ENCODE results near the gene WNT9B. TPM values are rescaled to one million over a fixed set of nuclear protein-coding genes. Genes with fewer than 3 reads are reported as not detected.
A peak's percentile ranks its signal among the peaks of the same experiment; 100 is the strongest.

The WNT9B gene
- total and polyA plus RNA-seq, 2 of the 13 experiments (the other 11 are each of a cell fraction or from before 2014, with no cell fraction given), result not detected

DNA sequence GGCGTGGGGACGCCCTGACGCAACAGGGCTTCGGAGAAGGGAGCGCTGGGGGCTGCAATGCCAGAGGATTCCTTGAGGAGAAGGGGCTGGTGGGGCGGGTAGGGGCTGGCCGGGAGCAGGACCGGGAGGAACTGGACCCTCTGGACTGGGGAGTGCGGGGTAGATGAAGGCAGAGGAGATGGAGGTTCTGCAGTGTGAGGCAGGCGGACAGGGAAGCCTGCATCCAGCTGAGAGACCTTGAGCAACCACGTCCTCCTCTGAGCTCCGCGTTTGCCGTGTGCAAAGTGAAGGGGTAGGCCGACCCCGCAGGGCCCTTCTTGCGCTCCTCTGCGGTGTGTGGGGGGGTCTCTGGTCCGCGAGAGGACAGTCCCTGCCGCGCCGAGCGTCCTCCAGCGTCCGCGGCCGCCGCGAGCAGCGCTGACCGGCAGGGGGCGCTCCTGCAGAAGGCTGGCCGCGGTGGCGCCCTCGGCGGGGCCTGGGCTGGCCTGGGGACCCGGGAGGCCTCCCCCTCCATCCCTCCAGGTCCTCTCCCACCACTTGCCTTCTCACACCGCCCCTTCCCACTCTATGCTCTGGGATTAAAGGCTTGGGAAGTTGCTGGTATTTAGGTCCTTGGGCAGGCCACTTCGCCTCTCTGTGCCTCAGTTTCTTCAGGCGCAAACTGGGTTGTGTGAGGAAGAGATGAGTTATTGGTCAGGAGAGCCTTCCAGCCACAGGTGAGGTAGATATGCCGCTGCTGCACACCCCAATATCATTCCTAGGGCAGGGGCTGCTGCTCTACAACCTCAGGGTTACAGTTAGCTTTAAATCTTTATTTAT is 9.6 kb upstream of the WNT9B start (continued):
- TF ChIP-seq PATZ1 (CRISPR knock-in tag; IDR thresholded peaks at IDR 0.05), result 0 out of 2 replicates have a peak, but pooled peaks have one; percentile 37
- TF ChIP-seq ZNF75D (CRISPR knock-in tag; IDR thresholded peaks at IDR 0.05; ENCODE audit: borderline replicate concordance), result no peak
- TF ChIP-seq ZNF260 (CRISPR knock-in tag; IDR thresholded peaks at IDR 0.05; ENCODE audit: borderline replicate concordance, low read depth), result no peak
- TF ChIP-seq, protein P1, sequence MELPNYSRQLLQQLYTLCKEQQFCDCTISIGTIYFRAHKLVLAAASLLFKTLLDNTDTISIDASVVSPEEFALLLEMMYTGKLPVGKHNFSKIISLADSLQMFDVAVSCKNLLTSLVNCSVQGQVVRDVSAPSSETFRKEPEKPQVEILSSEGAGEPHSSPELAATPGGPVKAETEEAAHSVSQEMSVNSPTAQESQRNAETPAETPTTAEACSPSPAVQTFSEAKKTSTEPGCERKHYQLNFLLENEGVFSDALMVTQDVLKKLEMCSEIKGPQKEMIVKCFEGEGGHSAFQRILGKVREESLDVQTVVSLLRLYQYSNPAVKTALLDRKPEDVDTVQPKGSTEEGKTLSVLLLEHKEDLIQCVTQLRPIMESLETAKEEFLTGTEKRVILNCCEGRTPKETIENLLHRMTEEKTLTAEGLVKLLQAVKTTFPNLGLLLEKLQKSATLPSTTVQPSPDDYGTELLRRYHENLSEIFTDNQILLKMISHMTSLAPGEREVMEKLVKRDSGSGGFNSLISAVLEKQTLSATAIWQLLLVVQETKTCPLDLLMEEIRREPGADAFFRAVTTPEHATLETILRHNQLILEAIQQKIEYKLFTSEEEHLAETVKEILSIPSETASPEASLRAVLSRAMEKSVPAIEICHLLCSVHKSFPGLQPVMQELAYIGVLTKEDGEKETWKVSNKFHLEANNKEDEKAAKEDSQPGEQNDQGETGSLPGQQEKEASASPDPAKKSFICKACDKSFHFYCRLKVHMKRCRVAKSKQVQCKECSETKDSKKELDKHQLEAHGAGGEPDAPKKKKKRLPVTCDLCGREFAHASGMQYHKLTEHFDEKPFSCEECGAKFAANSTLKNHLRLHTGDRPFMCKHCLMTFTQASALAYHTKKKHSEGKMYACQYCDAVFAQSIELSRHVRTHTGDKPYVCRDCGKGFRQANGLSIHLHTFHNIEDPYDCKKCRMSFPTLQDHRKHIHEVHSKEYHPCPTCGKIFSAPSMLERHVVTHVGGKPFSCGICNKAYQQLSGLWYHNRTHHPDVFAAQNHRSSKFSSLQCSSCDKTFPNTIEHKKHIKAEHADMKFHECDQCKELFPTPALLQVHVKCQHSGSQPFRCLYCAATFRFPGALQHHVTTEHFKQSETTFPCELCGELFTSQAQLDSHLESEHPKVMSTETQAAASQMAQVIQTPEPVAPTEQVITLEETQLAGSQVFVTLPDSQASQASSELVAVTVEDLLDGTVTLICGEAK (IDR thresholded peaks at IDR 0.05), result no peak
- TF ChIP-seq, protein P1 (CRISPR knock-in tag; IDR thresholded peaks at IDR 0.05), result no peak
- no peak for TF ChIP-seq YEATS4 (CRISPR knock-in tag; IDR thresholded peaks at IDR 0.05; ENCODE audit: borderline replicate concordance)
- no peak; the same call in 1 of the 2 replicates for TF ChIP-seq FOXC1 (CRISPR knock-in tag; IDR thresholded peaks at IDR 0.05; ENCODE audit: borderline replicate concordance)
- no peak for TF ChIP-seq E2F2 (CRISPR knock-in tag; IDR thresholded peaks at IDR 0.05; ENCODE audit: borderline replicate concordance)
- peak; percentile 82; the same call in 1 of the 2 replicates for TF ChIP-seq KLF13 (CRISPR knock-in tag; IDR thresholded peaks at IDR 0.05)
- peak; percentile 70 for TF ChIP-seq MTF2 (CRISPR knock-in tag; IDR thresholded peaks at IDR 0.05; ENCODE audit: borderline replicate concordance)
- TF ChIP-seq HMGXB4 (CRISPR knock-in tag; IDR thresholded peaks at IDR 0.05; ENCODE audit: borderline replicate concordance in 1 of 2, low read depth in 1 of 2), result peak; percentile 68 to 80; a peak in 3 of 4 replicates
- no peak for TF ChIP-seq SIX1 (CRISPR knock-in tag; IDR thresholded peaks at IDR 0.05; ENCODE audit: borderline replicate concordance)
